NCI-H1930 (cell line): ENCODE results near the gene PPP1R12C.
"Not testable (repeated sequence)": the region's sequence is repeated elsewhere in the genome, so short reads cannot be mapped to it uniquely, and the experiment has no call there.

ENCODE experiments used
- DNase-seq, 2 experiments: peaks; one replicate each; lab custom pipeline; 2025; lab: John Stamatoyannopoulos, UW

The PPP1R12C gene

DNA sequence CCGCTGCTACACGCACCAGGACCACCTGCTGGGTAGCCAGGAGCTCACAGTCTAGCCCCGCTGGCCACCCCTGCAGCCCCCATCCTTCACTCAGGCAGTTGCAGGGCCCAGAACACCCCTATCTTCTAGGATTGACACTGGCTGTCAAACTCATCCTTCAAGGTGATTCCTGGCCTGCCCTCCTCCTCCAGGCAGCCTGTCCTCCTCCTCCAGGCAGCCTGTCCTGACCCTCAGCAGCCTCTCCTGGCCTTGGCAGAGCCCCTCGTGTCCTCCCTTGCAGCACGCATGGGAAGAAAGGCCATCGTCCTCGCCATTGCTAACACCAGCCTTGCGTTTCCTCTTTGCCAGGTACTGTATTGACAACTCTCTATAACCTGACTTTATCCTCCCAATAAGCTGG lies 45.5 kb downstream of the PPP1R12C start:
- no peak for DNase-seq

GRCh38 chr19:55071129-55071502 lies 46.3 kb downstream of the PPP1R12C start:
- no peak for DNase-seq

GRCh38 chr19:55070466-55071128 lies 46.8 kb downstream of the PPP1R12C start:
- DNase-seq = no peak

GRCh38 chr19:55069865-55070197 lies 47.6 kb downstream of the PPP1R12C start:
- DNase-seq = no peak

DNA sequence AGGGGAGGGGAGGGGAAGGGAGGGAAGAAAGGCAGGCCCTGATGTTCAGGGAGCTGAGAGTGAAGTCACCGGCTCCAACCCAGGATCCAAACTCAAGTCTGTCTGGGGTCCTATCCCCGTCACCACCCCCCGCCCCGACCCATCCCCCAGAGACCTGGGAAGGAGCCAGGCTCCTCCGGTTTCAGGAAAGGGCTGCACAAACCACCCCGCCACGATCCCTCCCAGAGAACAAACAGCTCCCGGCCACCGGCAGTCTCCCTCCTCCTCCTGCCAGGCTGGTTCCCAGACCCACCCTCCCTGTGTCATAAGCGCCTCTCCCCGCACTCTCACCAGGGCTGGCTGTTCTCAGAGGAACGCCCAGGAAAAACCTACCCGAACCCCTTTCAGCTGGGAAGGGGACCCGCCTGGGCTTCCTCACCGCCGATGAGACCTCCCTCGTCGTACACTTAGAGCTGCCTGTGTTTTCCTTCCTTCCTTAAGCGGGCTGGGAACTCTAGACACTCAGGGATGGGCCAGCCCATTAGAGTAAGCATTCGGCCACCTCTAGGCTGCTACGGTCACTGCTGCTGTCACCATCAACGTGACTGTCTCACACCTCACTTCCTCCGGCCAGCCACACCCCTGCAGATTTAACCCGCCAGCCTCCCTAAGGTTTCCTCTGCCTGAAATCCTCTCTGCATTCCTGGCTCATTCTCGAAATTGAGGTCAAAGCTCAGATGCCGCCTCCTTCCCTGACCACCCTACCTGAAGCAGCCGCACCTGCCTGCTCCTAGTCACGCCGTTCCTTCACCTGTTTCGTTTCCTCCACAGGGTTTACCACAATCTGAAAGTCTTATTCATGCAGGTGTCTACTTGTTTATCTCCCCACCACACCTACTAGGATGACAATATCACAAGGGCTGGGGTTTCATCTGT lies 48.2 kb downstream of the PPP1R12C start:
- no peak for DNase-seq

DNA sequence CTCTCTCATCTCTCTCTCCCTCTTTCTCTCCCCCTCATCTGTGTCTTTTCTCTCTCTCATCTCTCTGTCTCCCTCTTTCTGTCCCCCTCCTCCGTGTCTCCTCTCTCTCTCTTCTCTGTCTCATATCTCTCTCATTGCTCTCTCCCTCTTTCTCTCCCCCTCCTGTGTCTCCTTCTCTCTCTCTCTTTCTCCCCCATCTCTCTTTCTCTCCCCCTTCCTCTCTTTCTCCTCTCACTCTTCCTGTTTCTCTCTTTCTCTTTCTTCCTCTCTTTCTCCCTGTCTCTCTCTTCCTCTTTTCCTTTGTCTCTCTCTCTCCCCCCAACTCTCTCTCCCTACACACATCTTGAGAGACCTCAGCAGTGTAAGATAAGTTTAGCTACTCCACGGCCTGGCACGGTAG lies 49.6 kb downstream of the PPP1R12C start:
- no peak for DNase-seq

- DNase-seq = no peak
Observed at GRCh38 chr19:55066107-55066709, 51.2 kb downstream of the PPP1R12C start.

DNA sequence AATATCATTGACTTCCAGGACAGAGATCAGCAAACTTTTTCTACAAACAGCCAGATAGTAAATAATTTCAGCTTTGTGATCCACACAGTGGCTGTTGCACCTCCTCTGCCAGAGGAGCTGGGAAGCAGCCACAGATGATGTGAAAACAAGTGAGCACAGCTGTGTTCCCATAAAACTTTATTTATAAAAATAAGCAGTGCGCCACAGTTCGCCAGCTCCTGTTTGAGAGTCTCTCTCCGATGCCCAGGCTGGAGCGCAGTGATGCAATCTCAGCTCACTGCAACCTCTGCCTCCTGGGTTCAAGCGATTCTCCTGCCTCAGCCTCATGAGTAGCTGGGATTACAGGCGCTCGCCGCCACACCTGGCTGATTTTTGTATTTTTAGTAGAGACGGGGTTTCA lies 51.9 kb downstream of the PPP1R12C start:
- not testable (repeated sequence) for DNase-seq

DNA sequence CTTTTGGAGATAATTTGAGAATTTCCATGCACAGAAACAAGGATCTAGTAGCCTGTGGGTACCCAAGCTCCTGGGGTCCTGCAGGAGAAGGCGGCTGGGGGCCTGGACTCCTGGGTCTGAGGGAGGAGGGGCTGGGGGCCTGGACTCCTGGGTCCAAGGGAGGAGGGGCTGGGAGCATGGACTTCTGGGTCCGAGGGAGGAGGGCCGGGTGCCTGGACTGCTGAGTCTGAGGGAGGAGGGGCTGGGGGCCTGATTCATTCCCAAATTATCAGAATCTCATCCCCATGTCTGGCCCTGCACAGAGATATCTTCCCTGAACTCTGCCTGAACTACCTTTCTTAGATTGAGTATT lies 54.0 kb downstream of the PPP1R12C start:
- no peak for DNase-seq

- DNase-seq = peak; percentile 92 to 94
Observed at GRCh38 chr19:55062735-55063491, 54.5 kb downstream of the PPP1R12C start, which contains the start of gene RDH13. Gene RDH13 (minus strand): TSS chr19:55063148. CDS start chr19:55063032, 116 bp downstream.

GRCh38 chr19:55060287-55060686 lies 57.1 kb downstream of the PPP1R12C start:
- DNase-seq = not testable (repeated sequence)

DNA sequence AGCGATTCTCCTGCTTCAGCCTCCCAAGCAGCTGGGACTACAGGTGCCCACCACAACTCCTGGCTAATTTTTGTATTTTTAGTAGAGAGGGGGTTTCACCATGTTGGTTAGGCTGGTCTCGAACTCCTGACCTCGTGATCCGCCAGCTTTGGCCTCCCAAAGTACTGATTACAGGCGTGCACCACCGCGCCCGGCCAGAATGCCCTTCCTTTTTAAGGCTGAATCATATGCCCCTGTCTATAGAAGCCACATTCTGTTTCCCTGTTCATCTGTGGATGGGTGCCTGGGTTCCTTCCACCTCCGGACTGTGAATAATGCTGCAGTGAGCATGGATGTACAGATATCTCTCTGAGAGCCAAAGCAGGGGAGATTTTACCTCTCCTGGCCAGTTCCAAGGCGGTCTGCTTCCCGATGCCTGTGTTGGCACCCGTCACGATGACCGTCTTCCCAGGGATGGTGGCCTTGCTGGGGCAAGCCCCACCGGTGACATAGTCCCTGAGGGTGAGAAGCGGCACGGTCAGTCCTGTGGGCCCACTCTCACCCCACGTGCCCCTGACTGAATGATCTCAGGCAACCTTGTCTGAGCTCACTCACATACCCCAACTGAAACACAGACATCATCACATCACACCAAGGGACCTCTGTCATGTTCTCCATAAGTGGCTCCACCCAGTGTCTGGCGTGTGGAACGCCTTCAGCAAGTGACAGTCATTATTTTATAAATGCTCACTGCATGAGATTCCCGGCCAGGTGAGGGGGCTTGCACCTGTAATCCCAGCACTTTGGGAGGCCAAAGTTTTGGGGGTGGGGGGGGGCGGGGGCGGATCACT lies 58.4 kb downstream of the PPP1R12C start:
- DNase-seq = no peak

- no peak for DNase-seq
Observed at GRCh38 chr19:55056827-55057226, 60.6 kb downstream of the PPP1R12C start.

GRCh38 chr19:55053735-55054134 lies 63.7 kb downstream of the PPP1R12C start:
- DNase-seq = no peak

GRCh38 chr19:55050749-55051532 lies 66.5 kb downstream of the PPP1R12C start:
- no peak for DNase-seq

DNA sequence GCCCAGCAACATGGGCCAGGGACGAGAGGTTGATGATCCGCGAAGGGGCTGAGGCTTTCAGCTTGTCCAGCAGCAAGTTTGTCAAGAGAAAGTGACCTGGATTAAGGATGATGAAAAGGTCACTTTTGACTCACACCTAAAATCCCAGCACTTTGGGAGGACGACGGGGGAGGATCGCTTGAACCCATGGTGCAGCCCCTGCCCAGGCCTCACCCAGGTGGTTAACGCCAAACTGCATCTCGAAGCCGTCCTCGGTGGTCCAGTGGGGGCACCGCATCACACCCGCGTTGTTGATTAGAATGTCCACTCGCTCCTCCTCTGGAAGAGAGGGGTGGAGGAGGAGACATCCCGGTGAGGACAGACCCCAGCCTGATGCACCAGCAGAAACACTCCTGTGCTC lies 69.0 kb downstream of the PPP1R12C start:
- DNase-seq = no peak

GRCh38 chr19:55047951-55048350 lies 69.5 kb downstream of the PPP1R12C start:
- DNase-seq = no peak

DNA sequence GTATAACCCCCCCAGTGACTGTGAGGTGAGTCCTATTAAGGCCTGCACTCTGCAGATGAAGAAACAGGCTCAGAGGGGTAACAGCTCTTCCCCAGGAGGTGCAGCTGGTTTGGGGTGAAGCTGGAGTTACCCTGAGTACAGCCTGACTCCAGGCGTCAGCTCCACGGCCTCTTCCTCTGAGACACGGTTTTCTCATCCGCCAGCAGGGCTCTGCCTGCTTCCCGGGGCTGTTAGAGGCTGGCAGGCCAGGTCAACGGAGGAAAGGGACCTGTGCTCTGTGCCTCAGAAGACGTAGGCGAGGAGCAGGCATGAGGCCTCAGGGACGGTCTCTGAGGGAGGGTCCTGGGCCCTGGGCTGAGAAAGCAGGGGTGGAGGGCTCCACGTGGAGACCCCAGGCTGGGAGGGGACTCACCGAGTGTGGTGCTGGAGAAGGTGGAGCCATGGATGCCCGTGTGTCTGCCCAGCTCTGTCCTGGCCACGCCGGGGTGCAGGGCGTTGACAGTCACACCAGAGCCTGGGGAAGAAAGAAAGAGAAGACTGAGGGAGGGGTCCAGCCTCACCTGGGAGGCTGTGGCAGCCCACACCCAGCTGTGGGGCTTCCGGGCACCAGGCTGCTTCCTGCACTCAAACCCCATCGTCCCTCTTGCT lies 70.3 kb downstream of the PPP1R12C start:
- no peak for DNase-seq

DNA sequence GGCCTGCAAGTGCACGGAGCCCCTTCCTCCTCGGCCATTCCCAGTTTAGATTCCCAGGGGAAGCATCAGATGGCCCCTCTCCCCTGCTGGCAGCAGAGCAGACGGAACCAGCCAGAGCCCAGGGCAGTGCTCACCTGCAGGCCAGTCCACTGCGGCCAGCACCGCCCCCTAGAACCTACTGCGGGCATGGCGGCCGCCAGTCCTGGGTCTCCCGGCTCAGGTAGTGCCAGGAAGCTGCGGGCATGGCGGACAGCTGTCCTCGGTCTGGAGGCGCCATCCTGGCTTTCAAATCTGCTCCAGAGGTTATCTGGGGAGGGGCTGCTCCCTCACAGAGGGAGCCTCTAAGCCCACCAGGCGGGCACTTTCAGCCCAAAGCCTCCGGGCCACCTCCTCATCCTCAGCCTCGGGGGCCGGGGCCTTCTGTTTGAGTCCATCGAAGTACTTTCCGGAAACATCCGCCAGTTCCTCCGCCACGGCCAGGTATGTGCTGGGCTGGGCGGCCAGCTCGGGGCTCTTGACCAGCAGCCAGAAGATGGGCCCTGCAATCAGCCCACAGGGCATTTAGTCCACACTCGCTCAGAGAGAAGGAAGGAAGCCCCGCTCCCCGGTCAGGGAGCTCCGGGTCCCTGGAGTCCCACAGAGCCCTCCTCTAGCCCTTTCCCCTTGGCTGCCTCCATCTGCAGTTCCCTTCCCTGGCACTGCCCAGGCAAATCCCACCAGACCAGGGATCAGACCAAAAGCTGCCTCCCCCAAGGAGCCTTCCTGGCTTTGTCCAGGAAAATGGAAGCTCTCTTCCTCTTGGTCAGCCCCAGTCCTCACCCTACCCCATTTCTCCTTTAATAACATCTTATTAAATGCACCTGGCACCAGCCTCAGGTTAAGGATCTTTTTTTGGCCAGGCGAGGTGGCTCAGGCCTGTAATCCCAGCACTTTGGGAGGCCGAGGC lies 72.4 kb downstream of the PPP1R12C start:
- no peak for DNase-seq
